HG03139 (cell line): ENCODE measurements around the gene GIMAP8.

Source experiments
- ATAC-seq: cut with Tn5 transposase; IDR thresholded peaks from one replicate; pipeline ENCODE4 v1.9.1; 2021; ENCODE audit not compliant: unreplicated experiment

The GIMAP8 gene

DNA sequence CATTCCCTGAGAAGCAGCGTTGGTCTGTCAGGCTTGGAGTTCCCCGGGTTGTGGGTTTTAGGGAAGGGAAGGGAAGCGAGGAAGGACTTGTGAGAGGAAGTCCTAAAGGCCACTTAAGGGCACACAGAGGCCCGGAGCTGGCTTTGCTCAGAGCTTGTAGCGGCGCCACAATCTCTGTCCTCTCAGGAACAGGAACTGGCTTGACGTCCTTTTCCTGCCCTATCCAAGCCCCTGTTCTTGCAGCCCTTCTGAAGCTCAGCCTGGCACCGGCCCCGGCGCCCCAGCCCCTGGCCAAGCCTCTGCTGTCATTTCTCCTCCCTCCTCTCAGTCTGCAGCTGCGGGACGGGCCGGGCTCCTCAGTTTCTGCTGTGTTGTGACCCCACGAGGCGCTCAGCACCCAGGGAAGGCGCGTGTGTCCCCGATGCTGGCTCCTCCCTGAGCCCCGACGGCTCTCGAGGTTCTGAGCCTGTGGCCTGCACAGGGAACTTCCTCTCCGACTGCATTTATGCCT, at the start of gene GIMAP8:
TSS of gene GIMAP8 (plus strand) at position 140 of the 511 bp plus-strand sequence. CDS start 16,069 bp downstream, outside the sequence.
- peak; percentile 29 for ATAC-seq

DNA sequence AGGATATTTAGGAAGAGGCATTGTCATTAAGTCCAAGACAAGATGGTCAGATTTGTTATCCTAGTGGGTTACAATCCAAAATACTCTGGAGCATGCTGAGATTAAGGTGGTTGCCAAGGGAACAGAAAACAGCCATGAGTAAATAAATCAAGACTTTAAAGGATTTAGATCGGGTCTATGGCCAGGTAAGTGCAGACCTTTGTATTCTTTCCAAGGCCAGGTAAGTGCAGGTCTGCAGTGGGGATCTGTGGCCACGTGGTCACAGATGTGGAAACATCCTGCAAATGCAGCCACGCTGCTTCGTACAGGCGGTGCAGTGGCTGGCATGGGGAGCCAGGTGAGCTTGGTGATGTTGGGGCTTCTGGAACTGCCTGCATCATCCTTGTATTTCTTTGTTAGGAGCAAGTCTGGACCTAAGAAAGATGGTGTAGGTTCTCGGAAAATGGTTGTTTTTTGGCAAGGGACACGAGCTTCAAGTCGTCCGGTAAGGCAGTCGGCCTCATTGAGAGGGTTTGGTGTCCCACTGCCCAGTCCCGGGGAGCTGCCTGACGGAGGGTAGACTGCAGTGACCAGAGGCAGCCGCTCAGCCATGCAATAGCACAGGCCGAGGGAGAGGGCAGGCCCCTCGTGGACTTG, 49.5 kb upstream of the GIMAP8 start:
- ATAC-seq, result no peak

DNA sequence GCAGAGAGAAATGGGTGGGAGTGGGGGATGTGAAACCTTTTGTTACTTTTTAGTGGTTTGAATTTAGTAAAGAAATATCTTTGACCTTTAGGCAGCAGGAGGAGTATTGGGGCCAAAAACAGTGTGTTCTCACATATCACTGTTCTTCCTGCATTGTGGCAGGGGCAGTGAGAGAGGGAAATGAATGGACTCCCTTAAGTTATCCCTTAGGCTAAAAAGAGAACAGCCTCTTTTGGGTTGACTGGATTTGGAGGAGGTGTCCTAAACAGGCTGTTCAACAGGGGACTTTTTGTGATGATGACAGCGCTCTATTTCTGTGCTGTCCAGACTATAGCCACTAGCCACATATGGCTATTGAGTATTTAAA, 49.0 kb upstream of the GIMAP8 start:
- no peak for ATAC-seq

DNA sequence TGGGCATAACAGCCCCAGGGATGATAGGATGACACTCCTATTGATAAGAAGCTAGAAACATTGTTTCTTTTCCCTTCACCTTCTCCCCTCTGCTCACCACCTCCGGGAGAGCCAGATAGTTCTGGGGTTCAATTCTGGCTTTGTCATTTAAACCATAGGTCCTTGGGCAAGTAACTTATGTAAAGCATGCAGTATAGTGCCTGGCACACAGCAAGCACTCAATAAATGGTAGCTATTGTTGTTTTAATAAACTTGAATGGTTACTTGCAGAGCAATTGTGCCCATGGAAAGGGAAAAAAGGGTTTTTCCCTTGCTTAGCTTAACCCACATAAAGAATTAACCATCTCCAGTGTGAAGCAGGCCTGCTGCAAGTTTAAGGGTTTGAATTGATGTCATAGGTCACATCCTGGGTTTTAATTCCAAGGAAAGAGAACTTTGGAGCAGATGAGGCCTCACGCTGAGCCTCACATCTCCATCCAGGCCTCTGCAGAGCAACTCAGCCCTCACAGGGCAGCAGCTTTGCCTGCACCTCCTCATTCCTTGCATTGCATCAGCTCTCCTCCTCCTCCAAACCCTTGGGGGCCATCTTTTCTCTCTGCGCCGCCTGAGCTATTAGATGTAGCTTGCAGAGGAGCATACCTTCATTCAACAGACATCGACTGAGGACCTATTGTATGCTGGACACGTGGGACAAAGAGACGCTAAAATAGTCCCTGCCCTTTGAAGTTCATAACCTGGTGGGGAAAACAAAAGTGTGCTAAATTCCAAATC, 48.4 kb upstream of the GIMAP8 start:
- ATAC-seq, result no peak

DNA sequence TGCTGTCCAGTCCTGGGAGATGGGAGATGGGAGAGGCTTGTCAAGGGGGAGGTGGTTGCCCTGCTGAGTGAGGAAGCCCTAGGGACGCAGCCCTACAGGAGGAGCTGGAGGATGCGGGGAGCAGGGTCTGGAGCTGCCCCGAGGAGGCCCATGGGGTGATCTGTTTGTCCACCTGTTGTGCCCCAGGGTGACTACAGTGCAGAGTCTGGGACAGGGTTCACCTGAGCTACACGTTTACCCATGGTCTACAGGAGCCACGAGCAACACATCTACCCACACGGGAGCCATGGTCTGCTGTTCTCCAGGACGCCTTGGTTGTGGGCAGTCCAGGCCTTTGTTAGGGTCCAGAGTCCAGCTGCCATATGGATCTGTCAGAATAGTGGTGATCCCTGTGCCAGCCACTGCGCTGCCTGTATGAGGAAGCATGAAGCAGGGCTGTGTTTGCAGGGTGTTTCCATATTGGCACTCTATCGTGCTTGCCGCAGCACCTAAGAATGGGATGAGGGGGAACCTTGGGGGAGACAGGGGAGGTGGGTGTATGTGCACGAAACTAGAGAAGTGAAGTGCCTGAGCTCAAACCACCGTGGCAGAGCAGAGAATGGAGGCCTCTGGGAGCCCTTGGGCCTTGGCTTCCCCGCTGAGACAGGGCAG, 47.6 kb upstream of the GIMAP8 start:
- no peak for ATAC-seq

DNA sequence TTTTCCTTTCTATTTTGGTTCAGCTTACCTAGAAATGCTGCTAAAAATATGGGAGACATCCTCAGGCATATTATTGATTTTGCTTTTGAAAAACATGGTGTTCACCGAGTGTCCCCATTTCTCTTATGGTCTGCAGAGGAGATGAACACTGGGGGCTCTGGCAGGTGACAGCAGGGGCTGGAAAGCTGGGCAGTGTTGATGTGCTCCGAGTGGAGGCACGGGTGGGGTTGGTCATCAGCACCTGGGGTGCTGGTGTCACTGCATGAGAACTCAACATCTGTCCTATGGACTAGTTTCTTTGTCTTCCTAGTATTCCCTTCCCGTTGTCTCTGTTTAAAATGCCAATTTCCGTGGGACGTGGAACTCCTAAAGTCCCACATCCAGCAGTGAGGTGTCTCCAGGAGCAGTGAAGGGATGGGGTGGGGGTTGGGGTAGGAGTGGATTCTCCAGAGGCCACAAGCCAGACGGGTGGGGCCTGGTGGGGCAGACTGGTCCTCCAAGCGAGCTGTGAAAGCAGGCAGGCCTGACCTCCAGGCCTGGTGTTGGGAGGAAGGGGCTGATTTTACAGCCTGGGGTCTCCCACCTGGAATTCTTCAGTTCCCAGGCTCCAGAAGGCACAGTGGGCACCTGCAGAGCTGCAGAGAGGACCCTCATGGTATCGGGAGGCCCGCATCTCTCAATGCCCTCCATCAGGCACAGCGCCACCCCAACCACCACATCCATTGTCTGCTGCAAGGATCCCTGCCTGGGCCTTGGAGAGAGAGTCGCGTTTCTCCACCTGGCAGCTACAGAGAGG, 46.9 kb upstream of the GIMAP8 start:
- ATAC-seq, result no peak

DNA sequence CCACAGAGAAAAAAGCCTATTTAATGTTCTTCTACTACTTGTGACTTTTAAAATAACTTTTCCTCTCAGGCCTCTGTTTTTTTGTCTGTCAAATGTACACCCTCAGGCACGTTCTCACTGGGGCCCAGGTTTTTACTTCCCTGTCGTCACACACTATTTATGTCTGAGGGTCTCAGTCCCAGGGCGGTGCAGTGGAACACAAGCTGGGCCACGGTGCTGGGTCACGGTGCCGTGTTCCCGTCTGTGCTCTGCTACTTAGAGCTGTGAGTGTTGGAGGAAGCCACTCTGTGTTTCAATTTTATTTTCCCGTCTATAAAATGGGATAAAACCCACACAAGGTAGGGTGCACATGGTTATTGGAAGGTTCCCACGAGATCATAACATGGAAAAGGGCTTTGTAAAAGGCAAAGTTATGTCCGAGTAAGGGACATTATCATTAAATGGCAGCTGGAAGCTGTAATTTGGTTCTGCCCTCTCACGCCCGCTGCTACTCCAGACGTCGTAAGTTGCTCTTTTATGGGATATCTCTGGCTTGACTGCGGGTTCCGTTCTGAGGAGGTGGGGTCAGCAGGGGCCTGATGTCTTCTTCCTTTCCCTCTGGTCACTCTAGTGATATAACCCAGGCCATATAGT, 46.1 kb upstream of the GIMAP8 start:
- ATAC-seq, result no peak

DNA sequence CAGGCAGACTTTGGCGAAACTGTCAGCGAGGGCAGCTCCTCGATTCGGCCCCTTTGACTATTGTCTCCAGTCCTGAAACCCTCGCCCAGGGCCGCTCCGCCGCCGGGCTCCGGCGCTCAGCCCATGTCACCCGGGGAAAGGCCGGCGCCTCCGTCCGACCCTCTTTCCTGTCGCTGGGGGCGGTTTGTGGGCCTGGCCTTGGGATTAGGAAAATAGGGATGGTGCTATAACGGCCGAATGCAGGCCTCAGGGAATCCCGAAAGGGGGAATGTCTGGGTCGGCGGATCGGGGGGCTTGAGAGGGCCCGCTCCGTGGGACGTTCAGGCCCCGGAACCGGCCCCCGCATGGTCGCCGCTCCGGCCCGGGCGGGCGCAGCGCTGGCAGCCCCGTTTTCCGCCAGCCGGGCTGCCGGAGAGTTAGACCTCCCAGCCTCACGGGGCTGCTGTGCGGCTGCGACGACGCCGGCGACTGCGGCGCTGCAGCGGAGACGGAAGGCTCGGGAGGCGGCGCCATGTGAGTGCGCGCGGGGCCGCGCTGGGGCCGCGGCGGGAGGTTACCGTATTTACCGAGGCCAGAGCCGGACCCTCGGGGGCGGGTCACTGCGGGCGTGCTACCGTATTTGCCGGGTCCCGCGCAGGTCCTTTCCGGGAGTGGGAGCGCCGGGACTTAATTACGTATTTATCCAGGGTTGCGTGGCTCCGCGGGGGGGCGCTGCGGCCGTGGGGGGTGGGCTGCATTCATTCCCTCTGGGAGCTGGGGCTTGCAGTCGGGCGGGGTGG, 45.4 kb upstream of the GIMAP8 start:
- peak; percentile 39 for ATAC-seq

DNA sequence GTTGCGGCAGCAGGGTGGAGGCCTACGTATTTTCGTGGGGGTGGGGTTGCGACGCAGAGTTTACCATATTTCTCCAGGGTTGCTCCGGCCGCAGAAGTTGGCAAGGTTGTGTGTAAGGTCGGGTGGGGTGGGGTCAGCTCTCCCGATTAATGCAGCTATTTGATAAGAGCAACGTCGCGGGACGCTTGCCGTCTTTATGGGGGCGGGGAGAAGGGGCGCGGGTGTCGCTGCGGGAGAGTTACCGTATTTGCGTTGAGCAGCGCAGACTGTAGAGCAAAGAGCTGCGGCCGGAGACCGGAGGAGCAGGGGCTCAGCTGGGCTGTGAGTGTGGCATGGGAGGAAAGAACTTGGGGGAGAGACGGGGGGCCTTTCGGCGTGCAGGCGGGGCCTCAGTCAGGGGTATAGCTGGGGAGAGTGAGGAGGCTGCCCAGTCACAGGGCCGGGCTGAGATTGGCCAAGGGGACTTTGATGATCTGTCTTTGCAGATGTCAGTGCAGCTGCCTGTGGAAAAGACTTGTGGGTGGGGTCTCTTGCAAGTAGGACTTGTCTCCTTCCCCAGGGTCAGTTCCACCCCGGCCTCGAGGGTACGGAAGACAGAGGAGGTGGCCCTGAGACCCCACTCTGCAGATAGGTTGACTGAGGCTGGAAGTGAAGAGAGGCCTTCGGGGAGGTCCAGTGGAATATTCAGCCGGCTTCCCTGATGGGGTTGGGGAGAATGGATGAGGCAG, 44.7 kb upstream of the GIMAP8 start:
- no peak for ATAC-seq

DNA sequence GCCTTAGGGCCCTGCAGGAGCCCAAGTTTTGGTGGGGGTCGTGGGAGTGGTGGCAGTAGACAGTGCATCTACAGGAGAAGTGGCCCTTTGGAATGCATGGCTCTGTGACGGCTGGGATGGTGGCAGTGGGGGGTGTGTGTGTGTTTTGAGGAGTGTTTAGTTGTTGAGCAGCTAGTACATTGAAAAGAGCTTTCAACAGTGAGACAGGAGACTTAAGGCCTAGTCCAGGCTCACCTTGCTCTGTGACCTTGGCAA, 44.2 kb upstream of the GIMAP8 start:
- no peak for ATAC-seq

DNA sequence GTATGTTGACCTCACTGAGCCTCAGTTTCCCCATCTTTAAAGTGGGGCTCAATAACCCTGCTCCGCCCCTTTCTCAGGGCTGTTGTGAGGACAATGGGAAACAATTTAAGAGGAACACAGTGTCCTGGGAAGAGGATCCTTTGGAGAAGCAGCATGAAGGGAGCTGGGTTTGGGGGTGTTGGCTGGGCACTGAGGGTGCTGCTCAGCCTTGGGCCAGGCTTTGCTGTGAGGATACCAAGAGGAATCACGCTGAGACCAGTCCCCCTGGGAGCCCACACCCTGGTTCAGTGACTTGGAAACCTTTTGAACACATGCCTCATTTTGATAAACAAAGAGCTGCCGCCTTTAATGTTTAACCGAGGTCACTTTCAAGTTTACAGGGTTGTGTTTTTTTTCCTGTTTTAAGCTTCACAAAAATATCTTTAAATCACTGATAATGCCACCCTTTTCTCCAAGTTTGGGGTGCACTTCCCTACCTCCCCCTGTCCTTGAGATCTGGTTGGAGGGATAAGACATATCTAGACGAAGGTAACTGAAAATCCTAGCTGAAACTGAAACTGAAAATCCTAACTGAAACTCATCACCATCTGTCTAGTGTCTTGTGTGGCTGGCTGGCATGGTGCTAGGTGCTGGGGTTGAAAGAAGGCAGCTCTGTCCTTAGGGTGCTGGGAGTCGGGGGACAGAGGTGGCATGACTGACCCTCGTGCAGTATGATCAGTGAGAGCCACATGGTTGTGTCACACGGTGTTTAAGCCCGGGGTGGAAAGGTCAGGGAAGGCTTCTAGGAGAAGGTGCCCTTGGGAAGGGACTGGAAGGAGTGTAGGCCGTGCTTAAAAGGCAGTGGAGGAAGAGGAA, 43.6 kb upstream of the GIMAP8 start:
- peak; percentile 40 for ATAC-seq

DNA sequence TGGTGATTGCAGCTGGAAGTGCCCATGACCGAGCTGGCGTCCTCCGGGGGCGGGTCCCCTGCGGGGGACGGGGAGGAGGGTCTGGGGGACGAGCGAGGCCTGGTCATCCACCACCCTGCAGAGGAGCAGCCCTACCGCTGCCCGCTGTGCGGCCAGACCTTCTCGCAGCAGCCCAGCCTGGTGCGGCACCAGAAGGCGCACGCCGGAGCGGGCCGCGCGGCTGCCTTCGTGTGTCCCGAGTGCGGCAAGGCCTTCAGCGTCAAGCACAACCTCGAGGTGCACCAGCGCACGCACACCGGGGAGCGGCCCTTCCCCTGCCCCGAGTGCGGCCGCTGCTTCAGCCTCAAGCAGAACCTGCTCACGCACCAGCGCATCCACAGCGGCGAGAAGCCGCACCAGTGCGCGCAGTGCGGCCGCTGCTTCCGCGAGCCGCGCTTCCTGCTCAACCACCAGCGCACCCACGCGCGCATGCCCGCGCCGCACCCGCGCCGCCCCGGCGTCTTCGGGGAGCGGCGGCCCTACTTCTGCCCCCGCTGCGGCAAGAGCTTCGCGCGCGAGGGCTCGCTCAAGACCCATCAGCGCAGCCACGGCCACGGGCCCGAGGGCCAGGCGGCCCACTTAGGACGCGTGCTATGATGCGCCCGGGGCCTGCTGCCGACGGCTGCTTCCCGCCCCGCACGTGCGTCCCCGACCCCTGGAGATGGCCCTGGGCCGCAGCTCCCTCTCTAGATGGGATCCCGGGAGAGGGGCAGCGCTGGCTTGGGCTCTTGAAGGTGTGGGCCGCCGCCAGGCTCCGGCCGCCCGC, 42.6 kb upstream of the GIMAP8 start:
- no peak for ATAC-seq

DNA sequence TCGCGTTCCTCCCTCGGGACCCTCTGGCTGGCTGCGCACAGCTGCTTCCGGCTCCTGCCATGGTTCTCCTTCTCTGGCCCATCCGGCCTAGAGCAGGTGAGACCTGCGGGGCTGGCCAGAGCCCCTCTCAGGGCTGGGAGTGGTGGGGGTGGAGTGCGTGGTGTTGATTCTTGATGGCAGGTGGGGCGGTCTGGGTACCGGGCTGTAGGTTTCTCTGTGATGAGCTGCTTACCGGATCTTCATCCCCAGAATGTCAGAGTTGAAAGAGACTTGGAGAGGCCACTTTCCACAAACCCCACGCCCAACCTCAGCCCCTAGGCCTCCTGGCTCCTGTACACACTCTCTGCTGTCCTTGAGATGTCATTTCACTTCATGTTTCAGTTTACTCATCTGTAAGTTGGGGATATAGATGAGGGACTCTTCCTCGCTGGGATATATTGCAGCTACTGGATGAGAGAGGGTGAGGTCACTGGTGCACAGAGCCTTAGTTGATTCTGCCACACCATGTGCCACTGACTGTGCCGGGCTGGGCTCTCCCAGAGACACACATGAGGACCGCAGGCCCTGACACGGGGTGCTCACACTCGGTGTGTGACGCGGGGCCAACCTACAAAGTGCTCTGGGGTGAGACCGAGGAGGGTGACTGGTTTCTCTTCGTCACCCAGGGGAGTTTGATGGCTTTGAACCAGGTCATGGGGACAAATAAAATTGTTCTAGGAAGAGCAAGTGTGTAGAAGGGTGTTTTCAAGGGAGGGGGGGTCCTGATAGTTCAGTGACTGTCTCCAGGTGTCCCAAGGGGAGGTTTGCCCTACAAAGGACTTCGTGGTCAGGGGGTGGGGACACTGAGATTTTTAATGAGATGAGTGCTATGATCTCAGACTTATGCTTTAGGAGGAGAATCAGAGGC, 41.8 kb upstream of the GIMAP8 start:
- no peak for ATAC-seq

DNA sequence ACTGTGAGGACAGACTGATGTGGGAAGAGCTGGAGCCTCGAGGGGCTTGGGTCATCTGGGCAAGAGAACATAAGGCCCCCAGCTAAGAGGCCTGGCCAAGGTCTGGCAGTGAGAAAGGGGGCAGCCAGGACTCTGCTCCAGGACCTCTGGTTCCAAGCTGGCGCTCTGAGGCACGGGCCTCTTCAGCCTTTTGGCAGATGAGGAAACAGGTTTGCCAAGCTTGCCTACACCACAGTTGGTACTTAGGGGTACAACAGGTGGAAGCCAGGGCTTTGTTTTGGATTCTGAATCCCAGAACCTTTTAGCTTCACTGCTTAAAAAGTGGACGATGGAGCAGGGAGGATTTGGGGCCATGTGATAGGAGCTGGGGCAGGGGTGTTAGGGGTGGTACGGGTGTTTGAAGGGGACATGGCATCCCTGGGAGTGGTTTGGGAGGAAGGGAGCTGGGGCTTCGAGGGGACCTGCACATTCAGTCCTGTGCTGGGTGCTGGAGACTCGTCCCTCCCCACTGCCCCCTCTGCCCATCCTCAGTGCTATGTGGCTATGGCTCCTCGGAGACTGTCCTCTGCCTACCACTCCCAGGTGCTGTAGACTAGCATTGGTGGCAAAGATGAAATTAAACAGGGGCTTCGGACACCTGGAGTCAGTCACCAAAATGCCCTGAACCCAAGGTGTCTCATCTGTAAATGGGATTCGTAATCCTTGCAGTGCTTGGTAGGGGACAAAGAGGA, 41.0 kb upstream of the GIMAP8 start:
- ATAC-seq, result no peak

DNA sequence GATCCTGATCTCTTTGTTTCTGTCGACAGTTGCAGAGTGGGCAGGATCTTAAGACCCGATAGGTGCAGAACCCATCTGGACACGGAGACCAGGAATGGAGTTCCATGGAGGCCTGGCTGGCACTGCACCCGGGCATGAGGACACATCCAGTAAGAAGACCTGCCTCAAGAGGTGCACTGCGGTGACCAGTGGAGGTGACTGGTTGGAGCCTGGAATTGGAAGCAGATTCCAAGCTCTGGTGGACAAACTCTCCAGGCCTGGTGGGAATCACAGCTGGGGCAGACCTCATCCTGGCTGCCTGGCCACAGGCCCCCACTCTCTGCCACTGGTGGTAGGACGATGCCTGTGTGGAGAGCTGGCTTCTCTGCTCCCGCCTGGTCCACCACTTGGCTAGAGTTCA, 40.3 kb upstream of the GIMAP8 start:
- ATAC-seq, result no peak

DNA sequence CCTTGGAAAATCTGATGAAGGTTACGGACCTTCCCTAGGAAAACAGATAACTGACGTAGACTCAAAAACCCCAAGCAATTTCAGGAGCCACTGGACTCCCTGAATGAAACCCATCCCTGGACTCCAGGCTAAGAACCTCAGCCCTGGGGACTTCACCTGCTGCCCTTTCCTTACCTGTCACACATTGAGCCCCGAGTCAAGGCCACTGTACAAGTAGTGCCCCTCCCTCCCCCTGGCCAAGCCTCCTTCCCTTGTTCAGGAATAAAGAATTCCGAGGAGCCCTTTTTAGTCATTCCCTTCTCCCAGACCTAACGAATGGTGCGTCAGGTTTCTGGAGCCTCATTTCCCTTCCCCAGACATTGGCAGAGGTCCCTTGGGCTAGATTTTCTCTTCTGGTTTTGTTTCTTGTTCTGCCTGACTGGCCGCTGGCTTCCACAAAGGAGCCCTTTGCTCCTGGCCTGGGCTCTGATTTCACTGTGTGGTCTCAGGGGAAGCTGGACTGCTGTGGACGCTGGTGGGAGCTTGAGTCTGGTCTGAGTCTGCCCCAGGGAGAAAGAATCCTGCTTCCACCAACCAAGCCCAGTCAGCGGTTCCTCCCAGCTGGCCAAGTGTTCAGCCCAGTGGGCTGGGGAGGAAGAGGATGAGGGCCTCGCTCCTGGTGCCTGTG, 39.6 kb upstream of the GIMAP8 start:
- no peak for ATAC-seq
